COLO668 (cell line): ENCODE results near the gene ZNF888.
"Not testable (repeated sequence)": the region's sequence is repeated elsewhere in the genome, so short reads cannot be mapped to it uniquely, and the experiment has no call there.

ENCODE experiments used
- DNase-seq: peaks from one replicate; lab custom pipeline; 2025; ENCODE audit not compliant: unreplicated experiment; lab: John Stamatoyannopoulos, UW

The ZNF888 gene

DNA sequence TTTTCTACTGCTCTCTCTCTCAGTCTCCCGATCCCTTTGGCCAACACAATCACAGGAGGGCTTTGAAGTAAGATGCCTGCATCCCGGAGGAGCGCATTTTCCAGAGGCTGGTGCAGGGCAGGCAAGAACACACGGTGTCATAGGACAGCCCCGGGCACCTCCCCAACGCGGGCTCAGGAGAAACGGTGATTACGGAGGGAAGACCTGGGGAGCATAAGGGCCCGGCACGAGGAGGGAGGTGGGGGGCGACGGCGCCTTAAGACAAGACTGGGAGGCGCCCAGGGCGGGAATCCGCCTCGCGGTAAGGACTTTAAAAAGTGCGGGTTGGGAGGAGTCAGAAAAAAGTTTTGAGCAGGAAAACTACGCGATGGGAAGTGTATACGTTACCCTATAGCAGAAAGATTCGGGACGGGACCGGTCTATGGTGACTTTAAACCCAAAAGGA is 18.7 kb upstream of the ZNF888 start:
- DNase-seq: peak; percentile 26

DNA sequence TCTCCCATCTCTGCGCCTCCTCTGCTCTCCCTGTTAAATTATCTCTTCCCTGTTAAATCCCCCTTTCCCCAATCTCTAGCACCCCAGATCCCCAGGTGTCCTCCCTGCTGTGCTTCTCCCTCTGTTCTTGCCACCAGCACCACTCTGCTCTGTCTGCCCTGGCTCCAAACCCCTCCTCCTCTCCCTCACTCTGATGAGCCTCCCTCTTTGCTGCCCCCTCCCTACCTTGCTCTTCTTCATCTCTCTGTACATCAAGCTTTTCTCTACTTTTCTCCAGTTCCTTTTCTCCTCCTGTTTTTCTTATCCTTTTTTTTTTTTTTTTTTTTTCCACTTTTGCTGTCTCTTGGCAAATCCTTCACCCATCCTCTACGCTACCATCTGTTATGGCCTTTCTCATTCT is 18.3 kb upstream of the ZNF888 start:
- not testable (repeated sequence) for DNase-seq

DNA sequence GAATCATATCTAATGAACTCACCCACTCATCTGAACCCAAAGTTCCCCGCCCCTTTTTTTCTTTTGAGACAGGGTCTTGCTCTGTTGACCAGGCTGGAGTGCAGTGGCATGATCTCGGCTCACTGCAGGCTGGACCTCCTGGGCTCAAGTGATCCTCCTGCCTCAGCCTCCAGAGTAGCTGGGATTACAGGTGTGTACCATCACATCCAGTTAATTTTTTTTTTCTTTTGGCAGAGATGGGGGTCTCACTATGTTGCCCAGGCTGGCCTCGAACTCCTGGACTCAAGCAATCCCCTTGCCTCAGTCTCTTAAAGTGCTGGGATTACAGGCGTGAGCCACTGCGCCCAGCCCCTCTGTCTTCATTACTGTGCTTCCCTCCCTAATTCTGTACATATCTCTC is 17.7 kb upstream of the ZNF888 start:
- not testable (repeated sequence) for DNase-seq

DNA sequence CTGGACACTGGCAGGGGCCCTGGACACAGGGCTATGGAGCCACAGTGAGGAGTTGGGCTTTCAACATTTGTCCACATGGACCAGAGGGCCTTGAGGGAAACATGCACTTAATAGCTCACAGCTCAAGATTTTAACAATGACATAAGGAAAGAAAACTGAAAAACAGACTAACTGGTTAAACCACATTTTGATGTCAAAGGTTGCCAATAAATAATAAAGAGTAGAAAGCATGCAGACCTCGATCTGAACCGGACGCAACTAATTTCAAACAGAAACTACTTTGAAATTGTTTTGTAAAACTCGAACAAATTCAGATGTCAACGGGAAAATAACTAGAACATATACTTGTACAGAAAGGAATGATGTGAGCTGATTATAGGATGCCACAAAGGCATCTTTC is 15.5 kb upstream of the ZNF888 start:
- no peak for DNase-seq

DNA sequence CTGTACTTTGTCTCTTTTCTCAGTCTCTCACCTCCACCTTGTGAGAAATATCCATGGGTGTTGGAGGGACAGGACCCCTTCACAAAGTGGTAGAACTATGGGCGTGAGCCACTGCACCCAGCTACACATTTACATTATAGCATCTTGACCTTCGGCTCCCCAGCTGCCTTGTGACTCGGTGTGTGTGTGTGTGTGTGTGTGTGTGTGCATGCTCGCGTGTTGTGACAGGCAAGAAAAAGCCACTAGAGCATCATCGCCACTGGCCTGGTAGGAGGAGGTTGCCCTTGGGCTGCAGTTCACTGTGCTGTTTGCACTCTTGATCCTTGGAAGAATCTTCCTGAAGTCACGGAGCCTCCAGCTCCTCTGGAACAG is 13.7 kb upstream of the ZNF888 start:
- no peak for DNase-seq

DNA sequence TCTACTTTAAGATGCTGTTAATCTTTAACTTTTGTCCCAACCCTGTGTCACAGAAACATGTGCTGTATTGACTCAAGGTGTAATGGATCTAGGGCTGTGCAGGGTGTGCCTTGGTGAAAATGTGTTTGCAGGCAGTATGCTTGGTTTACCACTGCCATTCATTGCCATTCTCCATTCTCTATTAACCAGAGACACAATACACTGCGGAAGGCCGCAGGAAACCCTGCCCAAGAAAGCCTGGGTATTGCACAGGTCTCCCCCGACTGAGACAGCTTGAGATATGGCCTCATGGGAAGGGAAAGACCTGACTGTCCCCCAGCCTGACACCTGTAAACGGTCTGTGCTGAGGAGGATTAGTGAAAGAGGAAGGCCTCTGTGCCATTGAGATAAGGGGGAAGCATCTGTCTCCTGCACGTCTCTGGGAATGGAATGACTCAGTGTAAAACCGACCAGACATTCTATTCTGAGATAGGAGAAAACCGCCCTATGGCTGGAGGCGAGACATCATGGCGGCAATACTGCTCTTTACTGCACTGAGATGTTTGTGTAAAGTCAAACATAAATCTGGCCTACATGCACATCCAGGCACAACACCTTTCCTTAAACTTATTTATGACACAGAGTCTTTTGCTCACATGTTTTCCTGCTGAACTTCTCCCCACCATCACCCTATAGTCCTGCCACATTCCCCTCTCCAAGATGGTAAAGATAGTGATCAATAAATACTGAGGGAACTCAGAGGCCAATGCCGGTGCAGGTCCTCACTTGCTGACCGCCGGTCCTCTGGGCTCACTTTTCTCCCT is 13.1 kb upstream of the ZNF888 start:
- DNase-seq: peak; percentile 15

DNA sequence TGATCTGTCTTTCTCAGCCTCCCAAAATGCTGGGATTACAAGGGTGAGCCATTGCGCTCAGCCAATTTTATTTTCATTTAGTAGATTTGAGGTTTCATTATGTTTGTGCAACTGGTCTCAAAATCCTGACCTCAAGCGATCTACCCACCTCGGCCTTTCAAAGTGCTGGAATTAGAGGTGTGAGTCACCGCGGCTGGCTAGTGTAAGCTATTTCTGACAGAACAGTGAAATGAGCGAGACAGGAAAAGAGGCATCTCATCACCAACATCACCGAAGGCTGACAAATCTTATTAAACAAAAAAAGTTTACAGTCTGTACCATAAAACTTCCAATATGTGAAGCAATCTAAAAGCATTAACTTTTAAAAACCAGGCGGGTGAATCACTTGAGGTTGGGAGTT is 12.2 kb upstream of the ZNF888 start:
- no peak for DNase-seq

DNA sequence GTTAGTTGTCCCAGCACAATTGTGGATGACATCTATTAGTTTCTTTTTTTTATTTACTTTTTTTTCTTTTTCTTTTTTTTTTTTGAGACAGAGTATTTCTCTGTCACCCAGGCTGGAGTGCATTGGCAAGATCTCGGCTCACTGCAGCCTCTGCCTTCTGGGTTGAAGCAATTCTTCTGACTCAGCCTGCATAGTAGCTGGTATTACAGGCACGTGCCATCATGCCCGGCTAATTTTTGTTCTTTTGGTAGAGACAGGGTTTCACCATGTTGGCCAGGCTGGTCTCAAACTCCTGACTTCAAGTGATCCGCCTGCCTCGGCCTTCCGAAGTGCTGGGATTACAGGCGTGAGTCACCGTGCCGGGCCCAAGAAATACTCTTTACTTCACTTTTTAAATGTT is 1.4 kb upstream of the ZNF888 start:
- not testable (repeated sequence) for DNase-seq

DNA sequence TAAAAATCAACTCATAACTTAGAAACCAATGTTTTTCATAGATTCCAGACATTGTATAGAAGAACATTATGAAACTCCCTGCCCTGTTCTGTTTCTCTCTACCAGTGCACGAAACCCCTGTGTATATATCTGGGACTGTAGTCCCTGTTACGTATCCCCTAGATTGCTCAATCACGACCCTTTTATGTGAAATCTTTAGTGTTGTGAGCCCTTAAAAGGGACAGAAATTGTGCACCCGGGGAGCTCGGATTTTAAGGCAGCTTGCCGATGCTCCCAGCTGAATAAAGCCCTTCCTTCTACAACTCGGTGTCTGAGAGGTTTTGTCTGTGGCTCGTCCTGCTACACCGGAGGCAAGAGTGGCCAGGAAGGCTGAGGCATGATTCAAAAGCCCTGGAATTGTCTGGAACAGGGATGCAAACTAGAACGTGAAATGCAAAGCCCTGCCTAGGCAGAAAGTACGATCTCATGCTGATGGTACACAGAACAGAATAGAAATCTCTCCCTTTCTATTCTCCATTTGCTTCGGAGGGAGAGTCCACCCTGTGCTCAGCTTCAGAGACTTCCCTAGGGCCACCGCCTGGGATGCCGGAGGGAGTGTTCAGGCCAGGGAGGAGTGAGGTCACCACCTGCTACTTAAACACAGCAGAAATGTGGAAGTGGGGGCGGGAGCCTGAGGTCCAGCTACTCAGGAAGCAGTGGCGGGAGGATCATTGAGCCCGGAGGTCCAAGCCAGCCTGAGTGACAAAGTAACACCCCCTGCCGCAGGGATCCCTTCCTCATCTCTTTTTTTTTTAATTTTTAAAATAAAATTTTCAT is 758 bp upstream of the ZNF888 start:
- peak; percentile 65 for DNase-seq

DNA sequence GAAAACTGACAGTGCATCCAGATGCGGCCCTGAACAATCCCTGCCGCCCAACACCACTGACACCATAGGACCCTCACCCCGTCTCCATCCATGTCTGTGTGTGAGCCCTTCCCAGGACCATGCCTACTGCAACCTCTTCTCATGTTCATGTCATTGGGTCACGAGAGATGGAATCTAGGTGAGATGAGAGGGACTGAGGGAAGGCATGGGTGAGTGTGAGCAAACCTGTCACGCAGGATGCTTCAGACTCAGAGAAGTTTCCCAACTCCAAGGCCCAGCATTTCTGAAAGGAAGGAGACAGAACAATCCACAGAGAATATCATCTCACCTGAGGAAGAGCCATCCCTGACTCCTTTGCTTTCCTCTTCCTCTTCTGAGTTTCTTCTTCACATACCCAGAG is 5.7 kb downstream of the ZNF888 start:
- no peak for DNase-seq

DNA sequence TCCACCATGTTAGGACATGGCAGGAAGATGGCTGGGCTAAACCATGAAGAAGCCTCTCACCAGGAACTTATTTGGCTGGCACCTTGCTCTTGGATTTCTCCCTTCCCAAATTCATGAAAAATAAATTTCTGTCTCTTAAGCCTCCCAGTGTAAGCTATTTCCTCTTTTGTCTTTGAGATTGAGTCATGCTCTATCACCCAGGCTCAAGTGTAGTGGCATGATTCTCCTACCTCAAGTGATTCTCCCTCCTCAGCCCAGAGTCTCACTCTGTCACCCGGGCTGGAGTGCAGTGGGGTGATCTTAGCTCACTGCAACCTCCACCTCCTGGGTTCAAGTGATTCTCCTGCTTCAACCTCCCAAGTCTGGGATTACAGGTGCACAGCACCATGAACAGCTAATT is 12.6 kb downstream of the ZNF888 start:
- DNase-seq: no peak

DNA sequence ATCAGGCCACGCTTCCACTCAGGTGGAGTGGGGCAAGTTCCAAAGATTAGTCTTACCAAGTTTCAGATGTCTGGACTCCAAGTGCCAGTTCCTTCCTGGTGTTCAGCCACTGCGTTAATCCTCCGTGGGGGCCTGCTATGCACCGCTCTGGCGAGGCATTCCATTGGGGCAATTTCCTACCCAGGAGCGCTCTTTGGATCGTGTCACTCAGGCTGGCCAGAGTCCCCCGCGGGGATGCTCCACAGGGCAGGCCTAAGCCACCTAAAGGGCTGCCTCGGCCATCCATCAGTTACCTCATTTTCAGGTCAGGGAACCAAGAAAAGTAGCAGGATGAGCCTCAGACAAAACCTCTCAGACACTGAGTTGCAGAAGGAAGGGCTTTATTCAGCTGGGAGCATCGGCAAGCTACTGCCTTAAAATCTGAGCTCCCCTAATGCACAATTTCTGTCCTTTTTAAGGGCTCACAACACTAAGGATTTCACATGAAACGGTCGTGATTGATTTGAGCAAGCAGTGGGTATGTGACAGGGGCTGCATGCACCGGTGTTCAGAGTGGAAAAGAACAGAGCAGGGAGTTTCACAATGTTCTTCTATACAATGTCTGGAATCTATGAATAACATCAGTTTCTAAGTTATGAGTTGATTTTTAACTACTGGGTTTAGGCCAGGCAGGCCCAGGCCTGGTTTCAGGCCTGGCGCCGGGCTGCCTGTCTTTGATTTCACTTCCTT is 19.0 kb downstream of the ZNF888 start:
- DNase-seq: not testable (repeated sequence)

DNA sequence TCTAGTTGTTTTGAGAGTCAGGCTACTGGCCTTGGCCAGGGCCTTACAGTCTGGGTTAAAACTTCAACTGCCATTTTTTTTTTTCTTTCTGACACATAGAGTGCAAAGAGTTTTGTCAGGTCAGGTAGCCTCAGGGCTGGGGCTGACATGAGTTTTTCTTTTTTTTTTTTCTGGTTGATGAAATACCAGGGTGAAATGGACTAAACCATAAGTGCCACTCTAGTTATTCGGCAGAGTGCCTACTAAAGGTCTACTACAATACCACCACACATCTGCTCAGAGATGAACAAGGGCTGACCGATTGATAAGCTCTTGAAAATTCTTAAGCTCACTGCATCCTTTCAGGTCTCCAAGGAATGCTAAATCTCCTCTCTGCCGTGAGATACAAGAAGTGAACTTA is 21.4 kb downstream of the ZNF888 start:
- DNase-seq: no peak

DNA sequence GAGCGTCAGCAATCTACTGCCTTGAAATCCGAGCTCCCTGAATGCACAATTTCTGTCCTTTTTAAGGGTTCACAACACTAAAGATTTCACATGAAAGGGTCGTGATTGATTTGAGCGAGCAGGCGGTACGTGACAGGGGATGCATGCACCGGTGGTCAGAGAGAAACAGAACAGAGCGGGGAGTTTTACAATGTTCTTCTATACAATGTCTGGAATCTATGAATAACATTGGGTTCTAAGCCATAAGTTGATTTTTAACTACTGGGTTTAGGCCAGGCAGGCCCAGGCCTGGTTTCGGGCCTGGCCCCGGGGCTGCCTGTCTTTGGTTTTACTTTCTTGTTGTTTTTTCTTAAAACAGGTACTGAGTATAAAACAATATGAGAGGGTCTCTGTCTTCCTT is 24.6 kb downstream of the ZNF888 start:
- not testable (repeated sequence) for DNase-seq

DNA sequence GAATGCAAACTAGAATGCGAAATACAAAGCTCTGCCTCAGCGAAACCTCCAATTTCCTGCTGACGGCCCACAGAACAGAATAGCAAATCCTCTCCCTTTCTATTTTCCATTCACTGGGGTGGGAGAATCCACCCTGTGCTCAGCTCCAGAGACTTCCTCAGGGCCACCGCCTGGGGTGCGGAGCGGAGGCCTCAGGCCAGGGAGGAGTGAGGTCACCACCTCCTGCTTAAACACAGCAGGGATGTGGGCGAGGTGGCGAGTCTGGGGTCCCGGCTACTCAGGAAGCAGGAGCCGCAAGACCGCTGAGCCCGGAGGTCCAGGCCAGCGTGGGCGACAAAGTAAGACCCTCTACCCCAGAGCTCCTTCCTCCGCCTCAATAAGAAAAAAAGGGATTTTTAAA is 25.1 kb downstream of the ZNF888 start:
- no peak for DNase-seq

DNA sequence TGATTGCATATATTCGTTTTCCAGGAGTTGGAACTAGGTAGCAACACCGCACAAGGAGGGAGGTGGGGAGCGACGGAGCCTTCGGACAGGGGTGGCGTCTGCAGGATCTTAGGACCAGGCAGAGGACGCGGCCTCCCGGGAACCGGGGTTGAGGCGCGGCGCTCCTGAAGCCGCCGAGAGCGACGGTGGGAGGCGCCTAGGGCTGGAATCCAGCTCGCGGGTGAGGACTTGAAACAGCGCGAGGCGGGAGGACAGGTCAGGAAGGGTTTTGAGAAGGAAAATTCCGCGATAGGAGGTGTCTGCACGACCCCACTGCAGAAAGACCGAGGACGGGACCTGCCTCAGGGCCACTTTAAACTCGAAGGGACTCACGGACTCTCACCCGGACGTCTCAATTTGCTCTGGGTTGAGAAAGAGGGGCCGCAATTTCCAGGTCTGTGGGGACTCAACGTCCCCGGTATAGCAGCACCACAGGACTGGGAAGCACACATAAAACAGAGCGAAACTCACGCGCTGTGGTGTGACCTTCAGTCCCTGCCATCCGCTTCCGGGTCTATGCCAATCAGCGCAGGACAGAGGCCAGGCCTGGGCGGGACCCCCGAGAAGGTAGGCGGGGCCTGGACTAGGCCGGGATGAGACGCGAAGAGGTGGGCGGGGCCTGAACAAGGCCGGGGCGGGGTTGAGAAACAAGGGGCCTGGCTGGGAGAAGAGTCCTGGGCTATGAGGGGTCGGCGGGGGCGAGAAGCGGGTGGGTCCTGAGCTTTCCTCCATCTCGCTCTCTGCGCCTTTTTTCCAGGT is 25.9 kb downstream of the ZNF888 start, which contains the start of gene ZNF320:
Gene ZNF320 (minus strand): TSS at position 498 of the 798 bp plus-strand sequence. CDS start 7,380 bp downstream, outside the sequence.
- peak; percentile 95 for DNase-seq

DNA sequence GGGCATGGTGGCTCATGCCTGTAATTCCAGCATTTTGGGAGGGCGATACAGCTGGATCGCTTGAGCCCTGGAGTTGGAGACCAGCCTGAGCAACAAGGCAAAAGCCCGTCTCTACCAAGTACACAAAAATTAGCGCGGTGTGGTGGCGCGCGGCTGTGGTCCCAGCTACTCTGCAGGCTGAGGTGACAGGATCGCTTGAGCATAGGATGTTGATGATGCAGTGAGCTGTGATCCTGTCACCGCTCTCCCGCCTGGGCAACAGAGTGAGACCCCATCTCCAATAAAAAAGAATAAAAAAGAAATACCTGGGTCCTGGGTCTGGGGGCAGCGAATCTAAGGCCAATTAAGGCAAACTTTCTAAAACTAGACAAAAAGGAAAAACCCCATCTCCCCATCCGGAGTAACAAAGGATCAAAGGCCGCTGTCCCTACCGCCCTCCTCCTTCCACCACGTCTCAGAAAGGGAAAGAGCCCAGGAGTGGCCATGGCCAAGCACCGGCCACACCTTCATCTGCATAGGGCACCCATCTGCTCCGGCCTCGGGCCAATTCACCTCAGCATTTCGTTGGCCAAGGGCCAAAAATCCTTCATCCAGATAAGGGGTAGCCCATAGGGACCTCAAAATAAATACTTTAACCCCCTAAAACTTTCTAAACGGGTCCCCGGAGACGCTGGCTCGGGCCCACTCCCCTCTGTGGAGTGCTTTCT is 26.6 kb downstream of the ZNF888 start:
- peak; percentile 49 for DNase-seq

DNA sequence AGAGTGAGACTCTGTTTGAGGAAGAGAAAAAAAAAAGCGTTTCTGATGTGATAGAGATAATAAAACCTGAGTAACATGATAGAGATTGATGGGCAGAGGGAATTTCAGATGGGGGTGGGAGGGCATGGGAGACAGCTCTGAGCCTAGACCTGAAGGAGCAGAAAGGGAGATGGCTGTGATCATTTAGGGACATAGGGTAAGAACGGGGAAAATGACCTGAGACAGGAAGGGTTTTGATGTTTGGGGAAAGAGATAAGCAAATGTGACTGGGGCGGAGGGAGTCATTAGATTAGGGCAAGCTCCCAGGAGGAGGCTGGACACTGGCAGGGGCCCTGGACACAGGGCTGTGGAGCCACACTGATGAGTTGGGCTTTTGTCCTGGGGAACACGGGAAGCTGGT is 31.9 kb downstream of the ZNF888 start:
- no peak for DNase-seq

DNA sequence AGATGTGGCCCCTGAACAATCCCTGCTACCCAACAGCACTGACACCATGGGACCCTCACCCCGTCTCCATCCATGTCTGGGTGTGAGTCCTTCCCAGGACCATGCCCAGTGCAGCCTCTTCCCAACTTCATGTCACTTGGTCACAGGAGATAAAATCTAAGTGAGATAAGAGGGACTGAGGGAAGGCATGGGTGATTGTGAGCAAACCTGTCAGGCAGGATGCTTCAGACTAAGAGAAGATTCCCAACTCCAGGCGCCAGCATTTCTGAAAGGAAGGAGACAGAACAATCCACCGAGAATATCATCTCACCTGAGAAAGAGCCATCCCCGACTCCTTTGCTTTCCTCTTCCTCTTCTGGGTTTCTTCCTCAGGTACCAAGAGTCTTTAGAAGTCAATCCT is 33.3 kb downstream of the ZNF888 start:
- no peak for DNase-seq

DNA sequence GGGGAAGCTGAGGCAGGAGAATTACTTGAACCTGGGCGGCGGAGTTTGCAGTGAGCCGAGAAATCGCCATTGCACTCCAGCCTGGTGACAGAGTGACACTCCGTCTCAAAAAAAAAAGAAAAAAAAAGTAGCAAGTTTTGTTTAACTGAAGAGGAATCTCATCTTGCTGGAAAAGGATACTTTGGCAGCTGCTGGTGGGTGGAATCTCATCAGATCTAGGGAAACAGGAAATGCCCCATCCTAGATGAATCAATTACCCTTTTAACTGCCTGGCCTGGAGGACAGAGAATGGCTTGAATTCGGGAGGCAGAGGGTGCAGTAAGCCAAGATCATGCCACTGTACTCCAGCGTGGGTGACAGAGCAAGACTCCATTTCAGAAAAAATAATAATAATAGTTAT is 34.2 kb downstream of the ZNF888 start:
- no peak for DNase-seq
